T-helper 22 cell (primary cell): ENCODE measurements around the gene F5.

Experiments used
- DNase-seq: peaks from one replicate; pipeline ENCODE4 v3.0.0-alpha.2; 2020; ENCODE audit warnings: low read depth

Gene F5

DNA sequence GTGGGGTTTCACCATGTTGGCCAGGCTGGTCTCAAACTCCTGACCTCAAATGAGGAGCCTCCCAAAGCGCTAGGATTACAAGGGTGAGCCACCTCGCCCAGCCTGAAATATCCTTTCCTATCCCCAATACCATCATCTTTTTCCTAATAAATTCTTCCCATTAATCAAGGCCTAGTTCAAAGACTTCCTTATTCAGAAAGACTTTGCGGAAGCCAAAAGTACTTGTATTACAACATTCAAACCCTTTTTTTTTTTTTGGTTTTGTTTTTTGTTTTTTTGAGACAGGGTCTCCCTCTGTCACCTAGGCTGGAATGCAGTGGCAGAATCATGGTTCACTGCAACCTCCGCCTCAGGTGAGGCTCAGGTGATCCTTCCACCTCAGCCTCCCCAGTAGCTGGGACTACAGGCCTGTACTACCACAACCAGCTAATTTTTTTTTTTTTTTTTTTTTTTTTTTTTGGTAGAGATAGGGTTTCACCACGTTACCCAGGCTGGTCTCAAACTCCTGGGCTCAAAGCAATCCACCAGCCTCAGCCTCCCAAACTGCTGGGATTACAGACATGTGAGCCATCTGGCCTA is 108.1 kb downstream of the F5 start:
- DNase-seq: no peak

DNA sequence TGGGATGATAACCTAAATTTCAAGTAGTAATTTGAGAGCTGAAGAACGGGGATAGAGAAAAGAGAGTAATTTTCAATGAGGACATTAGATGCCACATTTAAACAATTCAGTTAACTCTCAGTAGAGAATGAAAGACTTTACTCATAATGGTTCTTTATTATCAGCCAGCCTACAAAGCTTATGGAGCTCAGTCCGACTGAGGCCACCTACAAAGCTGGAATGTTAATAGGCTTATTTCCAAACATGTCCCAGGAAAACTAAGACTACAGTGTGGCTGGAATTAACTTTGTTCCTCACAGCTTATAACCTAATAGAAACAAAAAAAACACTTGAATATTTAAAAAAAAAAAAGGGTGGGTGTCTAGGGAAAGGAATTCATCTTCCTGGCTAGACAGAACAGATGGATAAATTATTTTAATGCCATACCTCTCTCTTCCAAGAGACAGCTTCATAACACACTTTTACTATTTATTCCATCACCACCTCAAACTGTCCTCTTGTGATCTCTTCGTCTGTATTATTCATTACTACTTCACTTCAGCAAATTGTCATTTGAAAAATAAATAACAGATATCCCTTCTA is 110.4 kb downstream of the F5 start:
- no peak for DNase-seq

- DNase-seq: no peak
Observed at GRCh38 chr1:169474302-169474995, 111.8 kb downstream of the F5 start.

DNA sequence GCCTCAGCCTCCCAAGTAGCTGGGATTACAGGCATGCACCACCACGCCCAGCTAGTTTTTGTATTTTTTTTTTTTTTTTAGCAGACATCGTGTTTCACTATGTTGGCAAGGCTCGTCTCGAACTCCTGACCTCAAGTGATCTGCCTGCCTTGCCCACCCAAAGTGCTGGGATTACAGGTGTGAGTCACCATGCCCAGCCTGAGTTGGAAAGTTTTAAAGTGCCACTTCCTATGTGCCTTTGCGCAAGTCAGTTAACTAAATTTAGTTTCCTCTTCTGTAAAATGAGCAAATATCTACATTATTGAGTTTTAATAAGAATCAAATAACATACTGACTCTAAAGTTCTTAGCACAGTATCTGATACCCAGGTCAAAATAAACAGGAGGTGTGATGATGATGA is 112.9 kb downstream of the F5 start:
- DNase-seq: no peak

GRCh38 chr1:169472738-169473137 is 113.5 kb downstream of the F5 start:
- no peak for DNase-seq

- no peak for DNase-seq
Observed at GRCh38 chr1:169468982-169469381, 117.3 kb downstream of the F5 start.

DNA sequence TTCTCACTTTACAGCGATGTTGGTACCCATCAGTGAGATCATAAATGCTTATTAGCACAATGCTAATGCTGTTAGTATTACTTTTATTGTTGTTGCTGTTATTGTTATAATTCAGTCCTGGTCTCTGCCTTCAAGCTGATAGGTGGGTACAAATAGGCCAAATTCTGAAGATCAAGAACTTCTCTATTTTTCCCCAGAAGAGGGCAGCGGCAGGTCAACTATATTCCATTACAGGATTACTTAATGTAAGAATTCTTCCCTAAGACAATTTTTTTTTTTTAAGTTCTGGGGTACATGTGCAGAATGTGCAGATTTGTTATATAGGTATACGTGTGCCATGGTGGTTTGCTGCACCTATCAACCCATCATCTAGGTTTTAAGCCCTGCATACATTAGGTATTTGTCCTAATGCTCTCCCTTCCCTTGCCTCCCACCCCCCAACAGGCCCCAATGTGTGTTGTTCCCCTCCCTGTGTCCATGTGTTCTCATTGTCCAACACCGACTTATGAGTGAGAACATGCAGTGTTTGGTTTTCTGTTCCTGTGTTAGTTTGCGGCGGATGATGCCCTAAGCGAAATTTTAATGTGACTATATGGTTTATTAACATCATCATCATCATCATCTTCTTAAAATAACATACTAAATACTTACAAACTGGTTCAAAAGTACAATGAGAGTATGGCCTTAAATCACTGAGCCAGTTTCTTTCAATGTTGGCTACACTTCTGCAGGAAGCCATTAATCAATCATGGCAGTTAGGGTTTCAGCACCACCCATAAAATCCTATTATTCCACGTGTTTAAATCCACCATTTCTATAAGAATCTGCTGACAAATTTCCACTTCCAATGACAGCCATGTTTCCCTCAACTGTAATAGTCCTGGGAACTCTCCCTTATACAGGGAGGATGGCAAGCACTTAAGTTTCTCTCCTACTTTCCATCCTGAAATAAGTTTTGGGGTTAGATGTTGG is 119.7 kb downstream of the F5 start:
- DNase-seq: no peak

DNA sequence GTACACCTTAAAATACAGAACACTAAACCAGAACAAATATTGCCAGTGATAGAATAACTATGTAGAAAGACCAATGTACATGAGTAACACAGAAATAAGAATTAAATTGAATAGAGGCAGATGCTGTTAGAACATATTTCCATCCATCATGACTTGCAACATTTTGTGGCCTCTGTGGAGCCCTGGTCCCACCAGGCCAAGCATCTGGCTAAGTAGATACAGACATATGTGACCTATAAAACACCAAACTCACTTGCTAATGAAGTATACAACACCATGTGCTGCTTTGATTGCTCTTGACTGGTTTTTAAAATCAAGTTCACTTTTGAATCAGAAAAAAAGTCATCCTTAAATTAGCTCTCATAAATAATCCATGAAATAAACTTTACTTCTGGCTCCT is 121.0 kb downstream of the F5 start:
- DNase-seq: no peak
